PC-9 (cell line): ENCODE data around the gene PALD1. TPM values are rescaled to one million over a fixed set of nuclear protein-coding genes. Genes with fewer than 3 reads are reported as not detected.

Experiments used
- BruUV-seq: library from RNA; stranded (reverse); fragments of 400-500 nt; replicated peaks from 2 replicates; lab custom pipeline; 2021; lab: Mats Ljungman, UMichigan
- CTCF ChIA-PET: fragments of 300-600 bp; sonication (Branson Sonifier 250); formaldehyde crosslinking; loops from one replicate; lab custom pipeline; 2022; ENCODE audit warnings: antibody characterized with exemption; lab: Charles Lee
- POLR2A ChIA-PET: fragments of 300-600 bp; sonication (Branson Sonifier 250); formaldehyde crosslinking; loops from one replicate; lab custom pipeline; 2022; ENCODE audit warnings: antibody characterized with exemption; ENCODE audit not compliant: unreplicated experiment; lab: Charles Lee
- DNase-seq, 2 experiments: peaks; one replicate each; pipeline versions ENCODE4 v3.0.0 to v3.0.0-alpha.2; 2015 to 2022; ENCODE audit warnings: mixed read lengths in 1 of 2
- H2AFZ ChIP-seq: fragments of 200-600 bp; sonication (generic); 2 replicates; pipeline ENCODE4 v1.8.1; 2017; ENCODE audit warnings: antibody characterized with exemption
- H3F3A ChIP-seq: fragments of 200-600 bp; sonication (generic); 2 replicates; pipeline ENCODE4 v1.8.1; 2017; ENCODE audit warnings: antibody characterized with exemption, mild to moderate bottlenecking, low read depth; ENCODE audit not compliant: insufficient read depth
- H3K27ac ChIP-seq: fragments of 200-600 bp; sonication (generic); 2 replicates; pipeline ENCODE4 v1.6.1; 2016; ENCODE audit warnings: mixed run types
- H3K27me3 ChIP-seq: fragments of 200-600 bp; sonication (generic); 2 replicates; pipeline ENCODE4 v1.6.1; 2016; ENCODE audit warnings: low read depth, mixed run types; ENCODE audit not compliant: insufficient read depth
- H3K36me3 ChIP-seq: fragments of 200-600 bp; sonication (generic); 2 replicates; pipeline ENCODE4 v1.6.1; 2016; ENCODE audit warnings: low read depth, mixed run types
- H3K4me1 ChIP-seq: fragments of 200-600 bp; sonication (generic); replicated peaks from 2 replicates; pipeline ENCODE4 v1.6.1; 2016; ENCODE audit warnings: mixed run types; ENCODE audit not compliant: insufficient read depth
- H3K4me2 ChIP-seq: fragments of 200-600 bp; sonication (generic); 2 replicates; pipeline ENCODE4 v1.6.1; 2017; ENCODE audit warnings: mixed run types
- H3K4me3 ChIP-seq: fragments of 200-600 bp; sonication (generic); 2 replicates; pipeline ENCODE4 v1.6.1; 2016; ENCODE audit warnings: mixed run types
- H3K79me2 ChIP-seq: fragments of 200-600 bp; sonication (generic); 2 replicates; pipeline ENCODE4 v1.6.1; 2017; ENCODE audit warnings: low read depth, mixed run types
- H3K9me2 ChIP-seq: fragments of 200-600 bp; sonication (generic); 2 replicates; pipeline ENCODE4 v1.8.1; 2017; ENCODE audit warnings: mild to moderate bottlenecking; ENCODE audit not compliant: insufficient read depth
- H3K9me3 ChIP-seq: fragments of 200-600 bp; sonication (generic); 2 replicates; pipeline ENCODE4 v1.8.1; 2016; ENCODE audit warnings: low read depth; ENCODE audit not compliant: insufficient read depth
- H4K20me1 ChIP-seq: fragments of 200-600 bp; sonication (generic); 2 replicates; pipeline ENCODE4 v1.8.1; 2017; ENCODE audit not compliant: insufficient read depth
- CTCF ChIP-seq: fragments of 200-600 bp; sonication (generic); conservative IDR thresholded peaks from 2 replicates; pipeline ENCODE4 v1.6.1; 2017; ENCODE audit warnings: mixed run types, antibody characterized with exemption, mild to moderate bottlenecking, moderate library complexity
- EZH2 ChIP-seq: fragments of 200-600 bp; sonication (generic); IDR thresholded peaks from 2 replicates; pipeline ENCODE4 v1.8.0; 2017; ENCODE audit warnings: antibody characterized with exemption, low read depth
- intact Hi-C: fragments of 100-400 bp; cut with micrococcal nuclease; formaldehyde crosslinking; loops from one replicate; pipeline ENCODE4 v1.10.0; 2022; ENCODE audit not compliant: unreplicated experiment
- total RNA-seq: library from RNA; stranded (reverse); gene quantifications from 2 replicates; pipeline ENCODE4 v1.2.3, GENCODE V29; 2021

PALD1 gene
- total RNA-seq, 1 experiment from 2014 or later: 5.2 TPM

GRCh38 chr10:70588255-70588654 lies 109.7 kb downstream of the PALD1 start:
- Histone ChIP-seq H3K9me2 (no peaks in the 10 kb centered on the region), H3K9me3 (no peaks in the 10 kb centered on the region), H3K27me3 (peaks cover 37% of the 10 kb centered on the region), H3K27ac (no peak overlapping the region), H3K4me2 (no peak overlapping the region), H3K4me1 (no peaks in the 10 kb centered on the region), H3K36me3 (no peaks in the 10 kb centered on the region), H2AFZ (no peak overlapping the region), H3F3A (no peaks in the 10 kb centered on the region), H3K4me3 (no peak overlapping the region), H3K79me2 (no peaks in the 10 kb centered on the region), H4K20me1 (no peaks in the 10 kb centered on the region)
- TF ChIP-seq CTCF (no peak), EZH2 (no peak)
- intact Hi-C loops: no loop called here
- ChIA-PET POLR2A (no interaction called here), CTCF (no interaction called here)
- no TSS peak for BruUV-seq
- DNase-seq: no peak

GRCh38 chr10:70588859-70589570 lies 110.4 kb downstream of the PALD1 start:
- Histone ChIP-seq H2AFZ (no peak overlapping the region), H3K4me1 (no peaks in the 10 kb centered on the region), H3K36me3 (no peaks in the 10 kb centered on the region), H3K9me3 (no peaks in the 10 kb centered on the region), H3K4me3 (no peak overlapping the region), H4K20me1 (no peaks in the 10 kb centered on the region), H3K27ac (no peak overlapping the region), H3F3A (no peaks in the 10 kb centered on the region), H3K9me2 (no peaks in the 10 kb centered on the region), H3K4me2 (no peak overlapping the region), H3K27me3 (peaks cover 37% of the 10 kb centered on the region), H3K79me2 (no peaks in the 10 kb centered on the region)
- no TSS peak for BruUV-seq
- ChIA-PET POLR2A (no interaction called here), CTCF (no interaction called here)
- TF ChIP-seq CTCF: no peak
- TF ChIP-seq EZH2: no peak
- intact Hi-C loops: no loop called here
- no peak for DNase-seq

- BruUV-seq: no TSS peak
- no peaks in the 10 kb centered on the region for H3K9me2 ChIP-seq
- no peaks in the 10 kb centered on the region for H4K20me1 ChIP-seq
- no peaks in the 10 kb centered on the region for H3F3A ChIP-seq
- H3K4me2 ChIP-seq: no peak overlapping the region
- no peak overlapping the region for H2AFZ ChIP-seq
- no peaks in the 10 kb centered on the region for H3K4me1 ChIP-seq
- intact Hi-C loops: no loop called here
- H3K36me3 ChIP-seq: no peaks in the 10 kb centered on the region
- TF ChIP-seq EZH2: no peak
- TF ChIP-seq CTCF: no peak
- H3K4me3 ChIP-seq: no peak overlapping the region
- peaks cover 37% of the 10 kb centered on the region for H3K27me3 ChIP-seq
- H3K27ac ChIP-seq: no peak overlapping the region
- H3K79me2 ChIP-seq: no peaks in the 10 kb centered on the region
- no peaks in the 10 kb centered on the region for H3K9me3 ChIP-seq
- ChIA-PET CTCF (no interaction called here), POLR2A (no interaction called here)
- no peak for DNase-seq
Measured at GRCh38 chr10:70589762-70590654, 111.4 kb downstream of the PALD1 start.
